Naive thymus-derived CD4-positive, alpha-beta T cell (primary cell): ENCODE measurements around the gene RING1. TPM values are rescaled to one million over a fixed set of nuclear protein-coding genes. Genes with fewer than 3 reads are reported as not detected.

Source experiments
- microRNA-seq: library from miRNA; unstranded; fragments of <30 nt; microRNA quantifications from one replicate; pipeline ENCODE4 v1.2.0, GENCODE V29; 2022; ENCODE audit warnings: borderline microRNAs expressed
- polyA plus RNA-seq, 2 donors: library from polyadenylated mRNA; unstranded; fragments of 300-500 nt; fragmentation: Illumina TruSeq; gene quantifications; one replicate each; pipeline ENCODE4 v1.2.3, GENCODE V29; 2021
- total RNA-seq, 6 experiments: library from RNA in 5 of 6; stranded (reverse) in 5 of 6; gene quantifications; 1 replicate in 5 of 6; 2 replicates in 1 of 6; pipeline ENCODE4 v1.2.3 and lab custom pipeline; 2021 to 2026

Gene RING1
- total and polyA plus RNA-seq, 7 experiments from 2014 or later, result 9.5 to 47.2 (median 41.3) TPM

Small RNA genes within 50 kb of the gene (microRNA-seq; reads per million reads assigned to microRNA genes)
- gene MIR219A1, result 2.1 reads per million

Other genes starting within 250 kb of the RING1 start
- 100 to 1,000 TPM; 275 to 391 (median 360) TPM for gene BRD2, start 239.9 kb upstream of the RING1 start, total RNA-seq
- 10 to 100 TPM; 33.4 to 82.6 TPM for gene BRD2, start 239.9 kb upstream of the RING1 start, polyA plus RNA-seq
- gene HLA-DOA, start 198.9 kb upstream of the RING1 start, total RNA-seq, result 10 to 100 TPM in 1 of 5 experiments, 1 to 10 TPM in 4; 3.0 to 10.5 (median 5.4) TPM
- 1 to 10 TPM; 4.6 to 6.7 TPM for gene HLA-DOA, start 198.9 kb upstream of the RING1 start, polyA plus RNA-seq
- 100 to 1,000 TPM in 2 of 5 experiments, 10 to 100 TPM in 3; 20.2 to 295 (median 45.6) TPM for gene HLA-DPA1, start 134.9 kb upstream of the RING1 start, total RNA-seq
- gene HLA-DPA1, start 134.9 kb upstream of the RING1 start, polyA plus RNA-seq, result 10 to 100 TPM; 21.1 to 67.0 TPM
- gene HLA-DPB1, start 132.5 kb upstream of the RING1 start, total RNA-seq, result 100 to 1,000 TPM in 1 of 5 experiments, 10 to 100 TPM in 4; 13.7 to 308 (median 43.3) TPM
- gene HLA-DPB1, start 132.5 kb upstream of the RING1 start, polyA plus RNA-seq, result 10 to 100 TPM; 24.9 to 87.6 TPM
- gene COL11A2, start 16.0 kb upstream of the RING1 start, total RNA-seq, result 1 to 10 TPM in 3 of 5 experiments, under 1 TPM in 2; 0.51 to 3.5 (median 2.5) TPM
- under 1 TPM in 1 of 2 donors, not detected in 1; 0.26 TPM for gene COL11A2, start 16.0 kb upstream of the RING1 start, polyA plus RNA-seq
- 100 to 1,000 TPM in 1 of 5 experiments, 10 to 100 TPM in 4; 50.3 to 103 (median 76.2) TPM for gene RXRB, start 7.8 kb upstream of the RING1 start, total RNA-seq
- 1 to 10 TPM; 7.6 to 9.4 TPM for gene RXRB, start 7.8 kb upstream of the RING1 start, polyA plus RNA-seq
- 10 to 100 TPM; 19.1 to 51.9 (median 27.9) TPM for gene SLC39A7, start 7.6 kb upstream of the RING1 start, total RNA-seq
- 10 to 100 TPM; 23.3 to 24.8 TPM for gene SLC39A7, start 7.6 kb upstream of the RING1 start, polyA plus RNA-seq
- 10 to 100 TPM in 4 of 5 experiments, 1 to 10 TPM in 1; 9.7 to 19.5 (median 10.7) TPM for gene HSD17B8, start 3.8 kb upstream of the RING1 start, total RNA-seq
- 10 to 100 TPM; 62.6 to 67.0 TPM for gene HSD17B8, start 3.8 kb upstream of the RING1 start, polyA plus RNA-seq
- gene VPS52, start 63.4 kb downstream of the RING1 start, total RNA-seq, result 100 to 1,000 TPM in 2 of 5 experiments, 10 to 100 TPM in 3; 74.3 to 110 (median 90.5) TPM
- 10 to 100 TPM; 15.5 to 26.8 TPM for gene VPS52, start 63.4 kb downstream of the RING1 start, polyA plus RNA-seq
- gene RPS18, start 63.6 kb downstream of the RING1 start, total RNA-seq, result 1,000 to 10,000 TPM; 2,454 to 4,896 (median 3,431) TPM
- over 10,000 TPM in 1 of 2 donors, 1,000 to 10,000 TPM in 1; 8,513 to 10,735 TPM for gene RPS18, start 63.6 kb downstream of the RING1 start, polyA plus RNA-seq
- 10 to 100 TPM; 12.9 to 48.0 (median 18.2) TPM for gene B3GALT4, start 68.6 kb downstream of the RING1 start, total RNA-seq
- gene B3GALT4, start 68.6 kb downstream of the RING1 start, polyA plus RNA-seq, result 10 to 100 TPM; 18.9 to 27.3 TPM
- gene WDR46, start 80.7 kb downstream of the RING1 start, total RNA-seq, result 10 to 100 TPM; 25.3 to 62.7 (median 52.7) TPM
- 10 to 100 TPM; 55.2 to 82.9 TPM for gene WDR46, start 80.7 kb downstream of the RING1 start, polyA plus RNA-seq
- 10 to 100 TPM; 14.6 to 73.2 (median 35.5) TPM for gene PFDN6, start 81.1 kb downstream of the RING1 start, total RNA-seq
- 10 to 100 TPM; 26.5 to 36.3 TPM for gene PFDN6, start 81.1 kb downstream of the RING1 start, polyA plus RNA-seq
- gene RGL2, start 90.4 kb downstream of the RING1 start, total RNA-seq, result 10 to 100 TPM; 45.7 to 76.8 (median 67.4) TPM
- 10 to 100 TPM in 1 of 2 donors, 1 to 10 TPM in 1; 4.1 to 11.5 TPM for gene RGL2, start 90.4 kb downstream of the RING1 start, polyA plus RNA-seq
- 100 to 1,000 TPM; 196 to 386 (median 240) TPM for gene TAPBP, start 105.6 kb downstream of the RING1 start, total RNA-seq
- gene TAPBP, start 105.6 kb downstream of the RING1 start, polyA plus RNA-seq, result 100 to 1,000 TPM; 296 to 334 TPM
- 10 to 100 TPM; 15.5 to 30.1 (median 20.5) TPM for gene ZBTB22, start 109.2 kb downstream of the RING1 start, total RNA-seq
- gene ZBTB22, start 109.2 kb downstream of the RING1 start, polyA plus RNA-seq, result 10 to 100 TPM; 15.6 TPM
- gene DAXX, start 114.5 kb downstream of the RING1 start, total RNA-seq, result 10 to 100 TPM; 36.4 to 81.6 (median 79.6) TPM
- 100 to 1,000 TPM in 1 of 2 donors, 10 to 100 TPM in 1; 69.4 to 133 TPM for gene DAXX, start 114.5 kb downstream of the RING1 start, polyA plus RNA-seq
- gene KIFC1, start 183.3 kb downstream of the RING1 start, total RNA-seq, result 10 to 100 TPM in 1 of 5 experiments, 1 to 10 TPM in 3, under 1 TPM in 1; 0.65 to 87.9 (median 1.6) TPM
- gene KIFC1, start 183.3 kb downstream of the RING1 start, polyA plus RNA-seq, result under 1 TPM; 0.18 to 0.92 TPM
- 100 to 1,000 TPM in 4 of 5 experiments, 10 to 100 TPM in 1; 37.8 to 356 (median 235) TPM for gene PHF1, start 202.5 kb downstream of the RING1 start, total RNA-seq
- gene PHF1, start 202.5 kb downstream of the RING1 start, polyA plus RNA-seq, result 10 to 100 TPM; 58.6 to 88.3 TPM
- 100 to 1,000 TPM; 148 to 235 (median 158) TPM for gene CUTA, start 209.6 kb downstream of the RING1 start, total RNA-seq
- gene CUTA, start 209.6 kb downstream of the RING1 start, polyA plus RNA-seq, result 100 to 1,000 TPM; 389 to 466 TPM
- gene SYNGAP1, start 211.6 kb downstream of the RING1 start, total RNA-seq, result 10 to 100 TPM; 35.5 to 94.1 (median 57.9) TPM
- 1 to 10 TPM in 1 of 2 donors, under 1 TPM in 1; 0.48 to 2.3 TPM for gene SYNGAP1, start 211.6 kb downstream of the RING1 start, polyA plus RNA-seq
- gene ZBTB9, start 246.1 kb downstream of the RING1 start, total RNA-seq, result 10 to 100 TPM in 1 of 5 experiments, 1 to 10 TPM in 4; 3.3 to 14.0 (median 9.8) TPM
- gene ZBTB9, start 246.1 kb downstream of the RING1 start, polyA plus RNA-seq, result 10 to 100 TPM in 1 of 2 donors, 1 to 10 TPM in 1; 6.9 to 15.2 TPM